ENCODE measurements around the gene FAM227A.

DNA sequence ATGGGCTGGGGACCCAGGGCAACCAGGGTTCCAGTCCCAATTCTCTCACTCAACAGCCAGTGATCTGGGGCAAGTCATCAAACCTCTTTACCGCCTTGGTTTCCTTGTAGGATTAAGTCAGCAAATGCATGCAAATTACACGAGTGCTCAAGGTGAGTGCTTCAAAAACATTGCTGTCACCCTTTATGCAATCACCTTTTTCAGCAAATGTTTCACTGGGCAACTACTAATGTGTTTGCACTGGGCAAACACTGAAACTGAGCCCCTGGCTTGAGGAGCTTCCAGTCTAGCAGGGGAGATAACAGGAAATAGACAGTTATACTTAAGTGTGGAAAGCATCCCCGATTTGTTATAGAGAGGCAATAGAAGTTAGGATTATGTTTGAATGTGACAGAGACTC is 48.5 kb downstream of the FAM227A start:
- TF ChIP-seq, protein P1, sequence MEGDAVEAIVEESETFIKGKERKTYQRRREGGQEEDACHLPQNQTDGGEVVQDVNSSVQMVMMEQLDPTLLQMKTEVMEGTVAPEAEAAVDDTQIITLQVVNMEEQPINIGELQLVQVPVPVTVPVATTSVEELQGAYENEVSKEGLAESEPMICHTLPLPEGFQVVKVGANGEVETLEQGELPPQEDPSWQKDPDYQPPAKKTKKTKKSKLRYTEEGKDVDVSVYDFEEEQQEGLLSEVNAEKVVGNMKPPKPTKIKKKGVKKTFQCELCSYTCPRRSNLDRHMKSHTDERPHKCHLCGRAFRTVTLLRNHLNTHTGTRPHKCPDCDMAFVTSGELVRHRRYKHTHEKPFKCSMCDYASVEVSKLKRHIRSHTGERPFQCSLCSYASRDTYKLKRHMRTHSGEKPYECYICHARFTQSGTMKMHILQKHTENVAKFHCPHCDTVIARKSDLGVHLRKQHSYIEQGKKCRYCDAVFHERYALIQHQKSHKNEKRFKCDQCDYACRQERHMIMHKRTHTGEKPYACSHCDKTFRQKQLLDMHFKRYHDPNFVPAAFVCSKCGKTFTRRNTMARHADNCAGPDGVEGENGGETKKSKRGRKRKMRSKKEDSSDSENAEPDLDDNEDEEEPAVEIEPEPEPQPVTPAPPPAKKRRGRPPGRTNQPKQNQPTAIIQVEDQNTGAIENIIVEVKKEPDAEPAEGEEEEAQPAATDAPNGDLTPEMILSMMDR (IDR thresholded peaks at IDR 0.05; ENCODE audit: low read depth, low read length): no peak
- TF ChIP-seq, protein P2, sequence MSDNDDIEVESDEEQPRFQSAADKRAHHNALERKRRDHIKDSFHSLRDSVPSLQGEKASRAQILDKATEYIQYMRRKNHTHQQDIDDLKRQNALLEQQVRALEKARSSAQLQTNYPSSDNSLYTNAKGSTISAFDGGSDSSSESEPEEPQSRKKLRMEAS (IDR thresholded peaks at IDR 0.05; ENCODE audit: low read depth, low read length): no peak
- TF ChIP-seq POLR2A (IDR thresholded peaks at IDR 0.05; ENCODE audit: extremely low read depth, insufficient read length): no peak
